GM19467 (cell line): Measurements from ENCODE around the gene PFKFB3.
"Not testable (repeated sequence)": the region's sequence is repeated elsewhere in the genome, so short reads cannot be mapped to it uniquely, and the experiment has no call there.

Source experiments
- ATAC-seq: cut with Tn5 transposase; IDR thresholded peaks from one replicate; pipeline ENCODE4 v1.9.1; 2021; ENCODE audit warnings: mild to moderate bottlenecking, moderate library complexity; ENCODE audit not compliant: unreplicated experiment

PFKFB3 gene

DNA sequence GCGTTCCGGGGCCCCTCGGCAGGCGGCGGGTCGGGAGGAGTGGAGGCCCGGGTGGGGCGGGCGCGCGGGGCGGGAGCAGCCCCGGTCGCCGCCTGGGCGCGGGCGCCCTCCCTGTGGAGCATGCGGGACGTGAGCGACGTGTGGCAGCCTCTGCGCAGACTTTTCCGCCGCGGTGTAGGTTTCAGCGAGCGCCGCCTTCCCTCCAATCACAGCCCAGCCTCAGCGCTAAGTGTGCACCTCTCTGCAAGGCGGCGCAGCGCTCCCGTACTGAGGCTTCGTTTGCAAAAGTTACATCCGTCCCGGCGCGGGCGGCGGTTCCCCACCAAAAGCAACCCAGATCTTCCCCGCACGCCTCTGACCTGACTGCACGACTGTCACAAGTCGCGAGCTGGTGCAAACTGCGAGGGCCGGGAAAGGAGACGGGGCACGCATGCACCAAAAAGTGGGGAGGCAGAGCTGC is 1.2 kb upstream of the PFKFB3 start:
- peak; percentile 39 for ATAC-seq

- no peak for ATAC-seq
Observed at GRCh38 chr10:6202098-6202683, 541 bp upstream of the PFKFB3 start.

DNA sequence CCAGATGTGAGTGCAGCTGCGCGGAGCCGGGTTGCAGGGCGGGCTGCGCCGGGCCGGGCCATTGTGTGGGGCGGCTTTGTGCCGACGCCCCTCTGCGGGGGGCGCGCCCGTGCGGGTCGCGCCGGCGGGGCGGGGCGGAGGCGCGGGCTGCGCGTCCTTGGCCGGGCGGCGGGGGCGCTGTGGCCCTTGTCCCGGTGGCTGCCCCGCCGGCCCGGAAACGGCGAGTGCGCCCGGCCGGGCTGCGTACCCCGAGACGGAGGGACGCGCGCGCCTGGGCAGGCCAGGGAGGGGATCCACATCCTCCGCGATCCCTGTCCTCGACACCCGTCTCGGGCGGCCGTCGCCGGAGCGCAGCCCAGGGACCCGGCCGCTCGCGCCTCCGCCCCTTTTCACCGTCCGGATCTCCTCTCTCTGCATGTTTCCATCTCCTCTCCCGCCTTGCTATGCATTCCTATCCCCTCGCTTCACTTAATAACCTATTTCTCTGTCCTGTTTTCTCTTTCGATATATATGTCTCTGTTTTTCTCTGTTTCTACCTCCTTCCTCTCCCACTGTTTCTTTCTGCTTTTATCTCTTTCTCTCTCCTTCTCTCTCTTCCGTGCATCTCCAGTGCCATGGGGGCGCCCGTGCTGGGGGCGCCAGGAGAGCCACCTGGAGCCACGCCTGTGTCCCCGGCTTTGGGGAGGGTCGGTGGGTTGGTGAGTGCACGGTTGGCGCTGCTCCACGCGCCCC is 765 bp downstream of the PFKFB3 start:
- ATAC-seq = peak; percentile 45

- ATAC-seq = no peak
Observed at GRCh38 chr10:6204063-6204340, 1.3 kb downstream of the PFKFB3 start.

DNA sequence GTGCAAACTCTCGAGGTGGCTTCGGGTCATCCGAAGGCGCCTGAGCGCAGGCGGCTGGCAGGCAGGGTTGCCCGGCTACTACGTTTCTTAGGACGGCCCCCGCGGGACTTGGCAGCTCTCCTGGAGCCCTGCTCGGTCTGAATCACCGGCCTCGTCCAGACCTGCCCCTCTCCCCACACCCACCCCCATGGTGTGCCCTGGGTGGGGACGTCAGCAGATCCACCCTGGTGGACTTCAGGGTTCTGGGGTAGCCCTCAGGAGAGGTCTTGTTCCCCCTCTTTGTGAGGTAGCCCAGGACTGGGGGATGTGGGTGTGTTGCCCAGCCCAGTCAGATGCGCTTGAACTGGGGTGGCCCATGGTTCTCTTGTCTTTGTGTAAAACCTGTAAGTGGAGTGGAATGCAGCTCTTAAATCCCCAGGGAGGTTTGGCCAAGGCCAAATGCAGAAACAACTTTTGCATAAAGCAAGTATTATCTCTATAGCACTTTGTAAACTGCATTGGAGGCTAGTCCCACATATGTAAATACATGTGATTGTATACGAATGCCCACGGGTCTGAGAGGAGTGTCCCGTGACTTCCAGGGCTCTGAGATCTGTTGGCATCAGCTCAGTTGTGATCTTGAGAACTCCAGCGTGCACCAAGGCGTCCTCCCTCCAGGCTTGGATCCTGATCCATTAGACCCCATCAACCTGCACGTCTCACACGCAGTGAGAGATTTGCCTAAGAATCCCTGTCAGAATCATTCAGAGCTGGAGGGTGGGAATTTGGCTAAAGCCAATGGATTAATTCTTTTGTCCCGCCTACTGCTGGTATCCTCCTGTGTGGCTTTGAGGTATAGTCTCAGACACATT is 1.8 kb downstream of the PFKFB3 start:
- ATAC-seq = no peak

- not testable (repeated sequence) for ATAC-seq
Observed at GRCh38 chr10:6206486-6206885, 3.8 kb downstream of the PFKFB3 start.

- no peak for ATAC-seq
Observed at GRCh38 chr10:6207658-6208057, 4.9 kb downstream of the PFKFB3 start.

DNA sequence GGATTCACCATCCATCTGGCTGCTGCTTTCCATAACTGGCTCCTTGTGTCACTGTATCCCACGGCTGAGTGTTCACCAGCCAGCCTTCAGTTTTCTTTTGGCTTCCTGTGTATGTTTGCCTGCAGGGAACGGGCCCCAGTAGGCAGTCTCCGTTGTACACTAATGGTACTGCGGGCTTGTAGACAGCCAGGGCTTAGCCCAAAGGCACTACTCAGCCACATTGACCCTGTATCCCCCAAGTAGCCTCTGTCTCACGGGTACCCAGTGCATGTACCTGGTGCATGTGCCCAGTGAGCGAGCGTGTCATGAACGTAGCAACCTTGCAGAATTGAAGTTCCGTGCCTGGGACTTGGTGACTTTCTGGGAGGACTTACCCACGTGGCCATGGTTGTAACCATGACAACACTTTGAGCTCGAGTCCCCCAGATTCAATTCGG is 6.1 kb downstream of the PFKFB3 start:
- no peak for ATAC-seq

DNA sequence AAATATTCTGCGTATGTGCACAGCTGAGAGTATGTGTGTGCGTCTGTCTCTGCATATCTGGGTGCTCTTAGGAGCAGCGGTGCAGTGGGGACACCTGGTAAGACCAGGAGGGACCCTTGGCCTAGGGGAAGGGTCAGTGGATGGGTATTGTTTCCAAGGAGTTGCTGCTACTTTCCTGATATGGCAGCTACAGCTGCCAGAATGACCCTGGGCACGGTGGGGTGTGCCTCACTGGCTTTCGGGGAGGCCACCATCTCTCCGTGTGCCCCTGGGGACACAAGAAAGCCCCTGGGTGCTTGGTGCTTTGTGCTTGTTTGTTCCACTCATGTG is 8.6 kb downstream of the PFKFB3 start:
- ATAC-seq = no peak

- no peak for ATAC-seq
Observed at GRCh38 chr10:6211671-6212635, 9.2 kb downstream of the PFKFB3 start.

- no peak for ATAC-seq
Observed at GRCh38 chr10:6212806-6213205, 10.1 kb downstream of the PFKFB3 start.

- no peak for ATAC-seq
Observed at GRCh38 chr10:6213257-6213905, 10.6 kb downstream of the PFKFB3 start.

DNA sequence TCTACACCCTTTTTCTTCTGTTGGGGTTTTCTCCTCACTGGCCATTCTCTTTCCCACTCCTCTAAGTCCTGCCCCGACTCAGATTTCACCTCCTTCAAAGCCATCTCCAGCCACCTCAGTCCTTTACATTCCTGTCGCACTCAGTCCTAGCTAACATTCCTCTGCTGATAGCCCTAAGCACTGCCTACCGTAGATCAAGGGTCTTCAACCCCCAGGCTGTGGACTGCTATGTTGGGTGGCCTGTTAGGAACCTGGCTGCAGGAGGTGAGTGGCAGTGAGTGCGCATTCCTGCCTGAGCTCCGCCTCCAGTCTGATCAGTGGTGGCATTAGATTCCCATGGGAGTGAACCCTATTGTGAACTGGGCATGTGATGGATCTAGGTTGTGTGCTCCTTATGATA is 11.2 kb downstream of the PFKFB3 start:
- no peak for ATAC-seq

GRCh38 chr10:6214612-6215011 is 11.9 kb downstream of the PFKFB3 start:
- ATAC-seq = no peak

GRCh38 chr10:6215241-6215640 is 12.5 kb downstream of the PFKFB3 start:
- no peak for ATAC-seq

GRCh38 chr10:6215683-6216484 is 13.2 kb downstream of the PFKFB3 start:
- no peak for ATAC-seq

GRCh38 chr10:6216916-6217315 is 14.2 kb downstream of the PFKFB3 start:
- ATAC-seq = no peak

DNA sequence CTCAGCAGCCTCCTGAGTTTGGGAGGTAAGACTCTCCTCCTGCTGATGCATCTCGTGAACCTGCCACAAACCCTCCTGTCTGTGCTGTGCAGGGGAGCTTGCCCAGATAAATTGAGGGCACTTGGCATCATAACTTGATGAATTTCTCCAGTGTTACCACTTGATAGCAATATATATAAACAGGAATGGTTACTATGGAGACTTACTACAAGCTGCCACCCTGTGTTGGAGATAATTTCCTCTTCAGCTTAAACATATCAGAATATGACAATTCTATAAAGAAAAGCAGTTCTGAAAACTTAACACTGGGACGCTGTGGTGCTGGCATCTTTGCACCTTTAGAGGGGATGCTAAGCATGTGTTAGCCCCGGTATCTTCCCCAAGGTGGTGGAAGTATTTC is 14.9 kb downstream of the PFKFB3 start:
- ATAC-seq = no peak

- no peak for ATAC-seq
Observed at GRCh38 chr10:6218692-6219493, 16.2 kb downstream of the PFKFB3 start.
